NCI-H1105 (cell line): Measurements from ENCODE around the gene JPT1.
A peak's percentile ranks its signal among the peaks of the same experiment; 100 is the strongest.
"Not testable (repeated sequence)": the region's sequence is repeated elsewhere in the genome, so short reads cannot be mapped to it uniquely, and the experiment has no call there.

ENCODE experiments used
- DNase-seq: peaks from one replicate; lab custom pipeline; 2025; lab: John Stamatoyannopoulos, UW

The JPT1 gene

DNA sequence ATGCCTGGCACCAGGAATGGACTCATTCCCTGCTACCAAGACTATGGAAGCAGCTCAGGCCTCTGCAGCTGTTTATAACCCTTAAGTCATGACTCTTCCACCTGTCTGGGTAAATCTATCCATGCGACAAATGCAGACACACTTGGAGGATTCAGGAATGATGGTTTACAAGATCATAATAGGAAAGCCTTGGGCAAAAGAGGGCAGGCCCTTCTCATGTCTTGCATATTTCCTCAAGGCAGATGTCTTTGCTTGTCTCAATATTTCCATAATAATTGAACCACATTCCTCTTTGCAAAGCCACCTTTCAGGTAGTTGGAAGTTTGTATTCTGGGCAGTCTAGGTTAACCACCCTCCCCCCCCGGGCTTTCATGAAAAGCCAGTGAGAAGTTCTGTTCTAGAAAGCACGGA lies 884 bp upstream of the JPT1 start:
- DNase-seq: no peak

DNA sequence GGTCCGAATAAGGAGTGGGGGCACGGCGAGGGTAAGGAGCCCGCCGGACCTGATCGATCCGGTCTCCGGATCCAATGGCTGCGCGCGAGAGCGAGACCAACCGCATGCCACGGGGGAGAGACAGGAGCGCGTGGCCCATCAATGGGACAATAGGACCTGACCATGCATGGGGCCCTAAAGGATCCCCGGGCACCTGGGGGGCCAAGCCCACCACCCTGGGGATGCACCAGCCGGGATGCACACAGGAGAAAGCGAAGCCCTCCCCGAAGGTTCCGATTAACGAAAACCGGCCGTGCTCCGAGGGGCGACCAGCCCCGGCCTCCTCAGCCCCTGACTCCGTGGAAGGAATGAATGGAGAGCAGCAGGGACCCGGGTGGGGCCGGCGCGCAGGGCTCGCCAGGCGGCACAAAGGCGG lies 525 bp downstream of the JPT1 start:
- peak; percentile 31 for DNase-seq

DNA sequence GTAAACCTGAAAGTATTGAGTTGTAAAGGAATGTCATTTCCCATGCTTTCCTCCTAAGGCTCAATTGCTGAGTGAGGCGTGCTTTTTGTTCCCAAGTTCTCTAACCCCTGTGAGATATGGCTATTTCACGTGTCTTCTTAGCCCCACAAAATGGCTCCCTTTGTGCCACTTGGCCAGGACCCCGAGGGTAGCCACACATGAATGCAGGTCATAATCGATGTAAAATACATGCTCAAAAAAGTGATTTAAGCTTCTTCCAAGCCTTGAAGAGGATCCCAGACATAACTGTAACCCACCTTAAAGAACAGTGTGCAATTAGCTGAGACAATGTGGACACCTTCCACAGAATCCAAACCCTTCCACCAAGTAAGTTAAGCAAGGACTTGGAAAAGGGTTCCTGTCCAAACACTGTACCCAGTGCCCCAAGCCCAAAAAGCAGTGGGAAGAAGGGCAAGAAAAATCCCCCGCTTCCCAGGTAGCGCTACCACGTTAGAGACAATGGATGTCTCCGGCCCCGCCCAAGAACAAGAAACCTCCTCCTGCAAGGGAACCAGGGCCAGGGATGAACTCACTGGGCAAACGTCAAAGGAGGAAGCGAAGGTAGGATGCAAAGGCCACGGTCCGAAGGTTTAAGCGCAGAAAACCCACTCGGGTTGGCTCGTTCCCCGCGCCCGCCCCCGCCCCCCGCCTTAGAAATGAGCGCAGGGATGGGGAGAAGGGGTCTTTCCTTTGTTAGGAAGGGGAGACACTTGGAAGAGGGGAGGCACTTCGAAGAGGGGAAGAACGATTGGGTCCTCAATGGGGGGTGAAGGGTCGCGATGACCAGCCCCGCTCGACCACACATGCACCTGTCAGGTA lies 1.2 kb downstream of the JPT1 start:
- DNase-seq: peak; percentile 9

DNA sequence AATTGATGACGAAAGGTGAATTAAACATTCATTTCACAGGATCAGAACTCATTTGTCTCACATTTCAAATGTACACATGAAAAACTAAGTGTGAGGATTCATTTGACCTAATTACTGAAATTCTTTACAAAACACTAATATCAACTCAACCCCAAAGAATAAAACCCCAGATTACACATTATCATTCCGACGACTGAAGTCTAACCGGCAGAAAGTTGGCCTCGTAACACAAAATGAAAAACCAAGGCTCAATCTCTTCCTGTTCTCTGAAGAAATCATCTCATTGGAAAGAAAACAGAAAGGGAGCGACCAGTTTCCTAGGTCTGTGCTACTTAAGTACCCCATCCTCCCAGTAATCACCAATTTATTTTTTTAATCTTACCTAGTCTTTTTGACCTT lies 1.8 kb downstream of the JPT1 start:
- DNase-seq: no peak

DNA sequence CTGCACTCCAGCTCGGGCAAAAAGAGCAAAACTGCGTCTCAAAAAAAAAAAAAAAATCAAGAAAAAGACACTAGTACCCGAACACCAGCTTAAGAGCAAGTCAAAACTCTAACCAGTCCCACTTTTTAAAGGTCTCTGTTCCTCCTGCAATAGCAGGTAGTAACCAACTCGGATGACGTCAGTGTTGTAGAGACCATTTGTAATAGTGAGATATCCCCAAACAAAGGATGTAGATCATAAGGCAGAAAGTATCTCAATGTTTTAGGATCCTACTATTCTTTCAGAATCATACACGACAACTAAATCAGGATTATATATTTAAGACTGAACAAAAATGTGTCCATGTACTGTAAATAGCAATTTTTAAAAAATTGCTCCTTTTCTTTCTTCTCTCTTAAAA lies 2.4 kb downstream of the JPT1 start:
- DNase-seq: no peak

DNA sequence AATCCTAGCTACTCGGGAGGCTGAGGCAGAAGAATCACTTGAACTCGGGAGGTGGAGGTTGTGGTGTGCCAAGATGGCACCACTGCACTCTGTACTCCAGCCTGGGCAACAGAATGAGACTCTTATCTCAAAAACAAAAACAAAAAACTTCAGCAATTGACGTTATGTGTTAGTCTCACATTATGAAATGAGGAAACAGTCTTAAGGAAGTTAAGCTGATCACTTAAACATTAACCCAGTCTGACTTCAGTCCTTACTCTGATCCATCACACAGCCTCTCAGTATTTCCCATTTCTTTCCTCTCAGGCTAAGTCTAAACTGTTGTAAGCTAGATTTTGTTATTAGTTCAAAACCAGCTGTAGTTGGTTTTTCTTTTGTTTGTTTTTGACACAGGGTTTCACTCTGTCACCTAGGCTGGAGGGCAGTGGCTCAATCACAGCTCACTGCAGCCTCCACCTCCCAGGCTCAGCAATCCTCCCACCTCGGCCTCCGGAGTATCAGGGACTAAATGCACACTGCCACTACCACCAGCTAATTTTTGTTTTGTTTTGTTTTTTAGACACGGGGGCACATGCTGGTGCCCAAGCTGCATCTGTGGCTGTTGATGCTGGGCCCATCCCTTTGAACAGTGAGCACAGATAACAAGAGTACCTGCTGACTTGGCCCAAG lies 6.3 kb downstream of the JPT1 start:
- DNase-seq: no peak

DNA sequence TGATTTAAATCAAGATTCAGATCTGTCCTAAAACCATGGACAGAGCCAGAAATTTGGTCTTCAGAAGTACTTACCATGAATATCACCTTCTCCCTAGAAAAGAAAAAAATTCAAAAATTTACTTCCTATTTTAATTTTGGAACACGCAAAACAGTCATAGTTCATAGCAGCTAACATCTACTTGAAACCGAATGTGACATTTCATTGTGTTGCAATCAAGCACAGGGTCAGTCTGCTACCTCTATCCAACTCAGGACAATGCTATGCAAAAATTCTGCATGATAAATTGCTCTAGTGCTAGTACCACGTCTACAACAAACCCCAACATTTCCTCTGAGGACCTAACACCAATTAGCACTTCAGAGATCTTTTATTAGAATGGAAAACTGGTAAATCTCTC lies 7.7 kb downstream of the JPT1 start:
- no peak for DNase-seq

DNA sequence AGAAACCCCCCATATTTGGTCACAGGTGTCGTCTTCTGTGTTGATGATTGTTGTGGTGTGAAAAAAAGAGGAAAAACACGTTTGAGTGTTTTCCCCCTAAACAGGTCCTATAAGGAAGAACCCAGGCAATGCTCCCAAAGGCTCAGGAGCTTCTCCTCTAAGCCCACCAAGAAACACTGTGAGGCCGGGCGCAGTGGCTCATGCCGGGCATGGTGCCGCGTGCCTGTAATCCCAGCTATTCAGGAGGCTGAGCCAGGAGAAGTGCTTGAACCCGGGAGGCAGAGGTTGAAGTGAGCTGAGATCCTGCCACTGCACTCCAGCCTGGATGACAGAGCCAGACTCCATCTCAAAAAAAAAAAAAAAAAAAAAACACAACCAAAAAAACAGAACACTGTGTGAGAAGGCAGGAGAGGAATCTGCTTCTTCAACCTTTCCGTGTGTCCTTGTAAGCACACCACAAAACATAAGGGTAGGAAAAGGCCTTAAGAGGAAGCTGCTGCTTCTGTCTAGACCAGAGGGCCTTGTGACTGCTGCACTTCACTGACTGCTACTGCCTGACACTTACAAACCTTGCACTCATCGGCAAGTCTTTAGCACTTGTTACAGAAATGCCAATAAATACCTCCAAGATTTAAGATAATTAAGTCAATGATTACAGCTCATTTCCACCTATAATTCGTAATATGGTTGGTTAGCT lies 9.3 kb downstream of the JPT1 start:
- DNase-seq: no peak

DNA sequence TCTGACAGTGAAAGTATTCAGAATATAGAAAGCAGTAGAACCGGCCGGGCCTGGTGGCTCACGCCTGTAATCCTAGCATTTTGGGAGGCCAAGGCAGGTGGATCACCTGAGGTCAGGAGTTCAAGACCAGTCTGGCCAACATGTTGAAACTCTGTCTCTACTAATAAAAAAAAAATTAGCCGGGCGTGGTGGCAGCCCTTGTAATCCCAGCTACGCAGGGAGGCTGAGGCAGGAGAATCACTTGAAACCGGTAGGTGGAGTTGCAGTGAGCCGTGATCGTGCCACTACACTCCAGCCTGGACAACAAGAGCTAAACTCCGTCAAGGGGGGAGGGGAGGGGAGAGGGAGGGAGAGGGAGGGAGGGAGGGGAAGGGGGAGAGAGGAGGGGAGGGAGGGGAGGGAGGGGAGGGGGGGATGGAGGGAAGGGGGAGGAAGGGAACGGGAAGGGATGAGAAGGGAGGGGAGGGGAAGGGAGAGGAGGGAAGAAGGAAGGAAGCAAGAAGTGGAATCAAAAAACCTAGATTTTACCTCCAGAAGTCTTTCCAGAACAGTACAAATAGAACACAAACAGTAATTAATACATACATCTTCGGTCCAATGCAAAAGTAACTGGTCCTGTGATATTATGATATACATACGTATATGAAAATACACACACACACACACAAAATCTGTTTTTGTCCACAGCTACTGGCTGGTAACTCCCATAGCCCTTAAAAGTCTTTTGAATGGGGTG lies 11.9 kb downstream of the JPT1 start:
- no peak for DNase-seq

DNA sequence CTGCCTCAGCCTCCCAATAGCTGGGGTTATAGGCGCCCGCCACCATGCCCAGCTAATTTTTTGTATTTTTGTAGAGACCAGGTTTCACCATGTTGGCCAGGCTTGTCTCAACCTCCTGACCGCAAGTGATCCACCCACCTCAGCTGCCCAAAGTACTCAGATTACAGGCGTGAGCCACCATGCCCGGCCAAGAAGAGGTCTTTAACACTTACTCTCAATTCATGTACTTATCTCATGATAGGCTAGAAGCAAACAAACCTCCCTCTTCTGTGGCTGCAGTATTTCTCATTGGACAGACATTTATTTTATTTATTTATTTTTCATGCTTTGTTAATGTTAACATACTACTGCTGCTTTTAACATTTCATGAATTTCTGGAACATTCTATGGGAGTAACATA lies 15.8 kb downstream of the JPT1 start:
- no peak for DNase-seq

DNA sequence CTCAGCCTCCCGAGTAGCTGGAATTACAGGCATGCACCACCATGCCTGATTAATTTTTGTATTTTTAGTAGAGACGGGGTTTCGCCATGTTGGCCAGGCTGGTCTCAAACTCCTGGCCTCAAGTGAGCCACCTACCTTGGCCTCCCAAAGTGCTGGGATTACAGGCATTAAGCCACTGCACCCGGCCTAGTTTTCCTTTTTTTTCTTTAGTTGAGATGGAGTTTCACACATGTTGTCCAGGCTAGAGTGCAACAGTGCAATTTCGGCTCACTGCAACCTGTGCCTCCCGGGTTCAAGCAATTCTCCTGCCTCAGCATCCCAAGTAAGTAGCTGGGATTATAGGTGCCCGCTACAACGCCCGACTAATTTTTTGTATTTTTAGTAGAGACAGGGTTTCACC lies 16.6 kb downstream of the JPT1 start:
- not testable (repeated sequence) for DNase-seq

DNA sequence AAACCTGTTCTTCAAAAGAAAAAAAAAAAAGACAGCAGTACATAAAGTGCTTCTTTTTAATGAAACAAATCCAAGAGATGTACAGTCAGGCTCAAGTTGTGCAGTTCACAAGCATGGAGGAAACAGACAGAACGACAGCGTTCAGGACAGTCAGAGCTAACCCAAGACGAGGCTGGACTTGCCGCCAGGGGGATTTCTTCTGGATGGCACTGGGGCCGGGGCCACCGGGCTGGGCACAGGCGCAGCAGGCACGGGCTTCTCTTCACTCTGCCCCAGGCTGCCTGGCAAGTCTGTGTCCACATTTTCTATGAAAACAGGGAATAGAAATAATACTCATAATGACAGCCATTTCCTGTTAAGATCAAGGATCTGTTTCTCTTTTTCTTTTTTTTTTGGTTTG lies 18.4 kb downstream of the JPT1 start:
- no peak for DNase-seq

DNA sequence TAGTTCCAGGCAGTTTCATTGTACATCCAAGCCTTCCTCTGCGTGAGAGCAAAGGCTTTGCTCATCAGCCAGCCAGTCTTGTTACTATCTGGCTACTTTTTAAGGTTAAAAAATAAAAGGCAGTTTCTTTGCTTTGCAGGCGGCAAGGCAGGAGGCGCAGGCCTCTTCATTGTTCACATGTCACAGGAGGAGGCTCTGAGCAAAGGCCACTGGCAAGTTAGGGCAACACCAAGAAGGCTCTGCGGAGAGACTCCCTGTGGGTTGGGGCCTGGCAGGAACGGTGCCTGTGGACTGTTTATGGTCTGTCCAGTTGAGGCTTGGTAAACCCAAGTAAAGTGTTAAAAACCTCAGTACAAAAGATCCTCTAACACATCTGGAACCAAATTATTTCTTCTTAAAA lies 18.9 kb downstream of the JPT1 start:
- DNase-seq: no peak

DNA sequence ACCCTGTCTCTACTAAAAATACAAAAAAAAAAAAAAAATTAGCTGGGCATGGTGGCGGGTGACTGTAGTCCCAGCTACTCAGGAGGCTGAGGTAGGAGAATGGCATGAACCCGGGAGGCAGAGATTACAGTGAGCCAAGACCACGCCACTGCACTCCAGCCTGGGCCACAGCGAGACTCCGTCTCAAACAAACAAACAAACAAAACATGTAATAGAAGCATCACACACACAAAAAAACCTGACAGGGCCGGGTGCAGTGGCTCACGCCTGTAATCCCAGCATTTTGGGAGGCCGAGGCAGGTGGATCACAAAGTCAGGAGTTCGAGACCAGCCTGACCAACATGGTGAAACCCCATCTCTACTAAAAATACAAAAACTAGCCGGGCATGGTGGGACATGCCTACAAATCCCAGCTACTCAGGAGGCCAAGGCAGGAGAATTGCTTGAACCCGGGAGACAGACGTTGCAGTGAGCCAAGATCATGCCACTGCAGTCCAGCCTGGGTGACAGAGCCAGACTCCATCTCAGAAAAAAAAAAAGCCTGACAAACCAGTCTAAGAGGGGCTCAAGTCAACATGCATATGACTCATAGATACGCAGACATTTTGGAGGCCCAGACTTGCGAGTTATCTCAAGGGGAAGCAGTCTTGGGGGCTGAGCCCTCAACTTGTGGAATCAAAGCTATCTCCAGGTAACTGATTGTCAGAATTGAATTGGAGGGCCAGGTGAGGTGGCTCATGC lies 20.5 kb downstream of the JPT1 start:
- DNase-seq: not testable (repeated sequence)

DNA sequence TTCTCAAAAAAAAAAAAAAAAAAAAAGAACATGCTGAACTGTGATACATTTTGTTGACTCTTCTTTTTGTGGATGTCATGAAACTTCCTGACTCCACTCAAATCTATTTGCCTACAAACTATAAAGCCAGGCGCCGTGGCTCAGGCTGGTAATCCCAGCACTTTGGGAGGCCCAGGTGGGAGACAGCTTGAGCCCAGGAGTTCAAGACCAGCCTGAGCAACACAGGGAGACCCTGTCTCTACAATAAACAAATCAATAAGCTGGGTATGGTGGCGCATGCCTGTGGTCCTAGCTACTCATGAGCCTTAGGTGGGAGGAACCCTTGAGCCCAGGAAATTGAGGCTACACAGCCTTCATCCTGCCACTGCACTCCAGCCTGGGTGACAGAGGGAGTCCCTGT lies 21.3 kb downstream of the JPT1 start:
- no peak for DNase-seq

DNA sequence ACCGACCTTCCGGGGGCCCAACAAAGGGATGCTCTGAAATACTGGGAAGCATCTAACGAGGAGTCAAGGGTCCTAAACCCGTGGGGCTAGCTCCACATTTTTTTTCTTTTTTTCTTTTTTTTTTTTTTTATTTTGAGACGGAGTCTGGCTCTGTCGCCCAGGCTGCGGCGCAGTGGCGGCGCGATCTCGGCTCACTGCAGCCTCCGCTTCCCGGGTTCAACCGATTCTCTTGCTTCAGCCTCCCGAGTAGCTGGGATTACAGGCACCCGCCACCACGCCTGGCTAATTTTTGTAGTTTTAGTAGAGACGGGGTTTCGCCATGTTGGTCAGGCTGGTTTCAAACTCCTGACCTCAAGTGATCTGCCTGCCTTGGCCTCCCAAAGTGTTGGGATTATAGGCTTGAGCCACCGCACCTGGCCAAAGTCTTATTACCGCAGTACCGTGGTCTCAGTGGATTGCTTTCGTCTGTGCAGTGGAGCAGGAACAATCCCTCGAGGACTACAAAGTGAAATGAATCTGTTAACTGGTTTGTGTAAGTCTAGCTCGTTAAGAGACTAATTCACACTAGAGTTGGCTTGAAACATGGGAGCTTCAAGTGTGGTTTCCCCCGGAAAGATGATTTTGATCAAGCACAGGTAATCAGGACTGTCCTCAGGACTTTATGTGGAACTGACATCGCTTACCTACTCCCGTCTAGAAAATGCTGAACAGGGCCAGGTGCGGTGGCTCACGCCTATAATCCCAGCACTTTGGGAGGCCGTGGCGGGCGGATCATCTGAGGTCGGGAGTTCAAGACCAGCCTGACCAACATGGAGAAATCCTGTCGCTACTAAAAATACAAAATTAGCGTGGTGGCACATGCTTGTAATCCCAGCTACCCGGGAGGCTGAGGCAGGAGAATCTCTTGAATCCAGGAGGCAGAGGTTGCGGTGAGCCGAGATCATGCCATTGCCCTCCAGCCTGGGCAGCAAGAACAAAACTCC lies 22.0 kb downstream of the JPT1 start:
- not testable (repeated sequence) for DNase-seq

DNA sequence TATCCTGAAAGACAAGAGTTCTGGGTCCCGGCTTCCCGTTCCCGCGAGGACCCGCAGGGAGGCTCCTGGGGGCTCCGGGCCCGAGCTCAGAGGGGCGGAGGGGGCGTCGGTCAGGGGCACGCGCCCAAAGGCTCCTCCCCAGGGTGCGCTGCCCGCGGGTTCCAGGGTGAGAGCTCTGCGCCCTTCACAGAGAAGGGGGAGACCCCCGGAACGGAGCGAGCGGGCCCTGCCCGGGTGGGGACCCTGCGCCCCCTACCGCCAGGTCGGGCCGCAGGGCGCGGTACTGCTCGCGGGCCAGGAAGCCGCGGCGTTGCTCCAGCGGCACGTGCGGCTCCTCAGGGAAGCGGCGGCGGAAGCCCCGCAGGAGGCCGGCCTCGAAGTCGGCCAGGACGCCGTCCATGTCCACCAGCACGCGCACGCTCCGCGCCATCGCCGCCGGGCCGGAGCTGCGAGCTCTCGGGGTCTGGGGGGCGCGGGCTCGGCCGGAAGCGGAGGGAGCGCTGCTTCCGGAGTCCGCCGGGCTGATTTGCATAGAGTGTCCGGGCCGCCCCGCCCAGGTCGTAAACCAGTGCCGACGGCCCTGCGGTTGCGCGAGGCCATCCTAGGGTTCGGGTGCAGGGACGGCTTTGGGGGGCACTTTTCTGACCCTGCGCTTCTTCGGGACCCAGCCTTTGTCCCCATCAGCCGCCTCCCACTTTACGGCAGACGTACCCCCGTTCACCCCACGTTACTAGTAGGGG lies 22.9 kb downstream of the JPT1 start, which contains the start of gene NT5C:
Gene NT5C, minus strand, starts transcription at position 465 of the 740 bp plus-strand sequence. Its CDS starts 35 bp downstream, at position 430.
- DNase-seq: peak; percentile 70

DNA sequence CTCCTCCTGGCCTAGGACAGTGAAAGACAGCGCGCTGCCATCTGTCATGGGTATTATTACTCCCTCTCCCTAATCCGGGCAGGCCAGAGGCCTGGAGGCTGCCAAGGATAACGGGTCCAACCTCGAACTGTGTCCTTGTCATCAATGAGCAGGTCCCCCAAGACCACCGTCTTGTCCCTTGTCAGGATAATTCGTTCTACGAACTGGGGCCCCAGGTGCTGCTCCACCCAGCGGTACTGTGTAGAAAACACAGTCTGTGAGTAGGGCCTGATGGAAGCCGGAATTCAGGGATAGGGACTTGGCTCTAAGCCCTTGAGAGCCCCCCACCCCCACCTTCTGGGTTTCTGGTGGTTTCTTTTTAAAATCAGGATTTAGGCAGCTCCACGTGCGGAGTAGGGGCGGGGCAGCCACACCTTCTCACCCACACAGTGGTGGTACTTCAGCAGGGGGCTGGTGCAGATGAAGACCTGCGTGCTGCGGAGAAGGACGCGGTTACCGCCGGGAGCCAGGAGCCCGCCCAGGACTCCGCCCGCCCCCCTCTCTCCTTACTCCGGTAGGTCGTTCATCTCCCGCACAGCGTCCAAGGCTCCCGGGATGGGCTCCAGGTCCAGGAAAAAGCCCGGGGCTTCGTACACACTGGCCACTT lies 23.6 kb downstream of the JPT1 start:
- no peak for DNase-seq

DNA sequence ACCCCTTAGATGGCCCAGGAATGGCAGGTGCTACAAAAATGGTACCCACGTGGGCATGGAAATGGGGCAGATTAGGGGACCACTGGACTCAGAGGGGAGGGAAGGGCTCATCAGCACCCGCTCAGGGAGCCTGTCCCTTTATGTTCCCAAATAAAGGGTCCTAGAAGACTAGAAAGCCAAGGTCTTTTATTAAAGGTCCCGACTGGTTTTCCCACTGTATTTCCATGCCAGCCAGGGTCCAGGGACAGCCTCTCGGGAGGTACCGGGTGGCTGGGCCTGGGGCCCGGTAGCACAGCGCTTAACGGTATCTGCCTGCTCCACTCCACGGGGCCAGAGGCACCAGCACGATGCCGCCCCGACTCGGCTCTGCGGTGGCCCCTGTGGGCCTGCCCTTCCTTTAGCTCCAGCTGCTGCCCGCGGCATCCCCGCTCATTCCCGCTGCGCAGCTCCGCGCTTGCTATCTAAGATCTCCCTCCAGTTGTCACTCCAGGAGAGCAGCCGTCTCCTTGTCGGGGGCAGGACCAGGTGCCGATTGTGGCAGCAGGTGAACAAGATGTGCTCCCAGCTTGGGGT lies 24.2 kb downstream of the JPT1 start:
- no peak for DNase-seq
